ENCODE data around the gene DIS3L2. TPM values are rescaled to one million over a fixed set of nuclear protein-coding genes. Genes with fewer than 3 reads are reported as not detected.
"Not testable (repeated sequence)": the region's sequence is repeated elsewhere in the genome, so short reads cannot be mapped to it uniquely, and the experiment has no call there.

The DIS3L2 gene
- total RNA-seq, 2 donors from 2014 or later, result 38.8 to 76.0 TPM

DNA sequence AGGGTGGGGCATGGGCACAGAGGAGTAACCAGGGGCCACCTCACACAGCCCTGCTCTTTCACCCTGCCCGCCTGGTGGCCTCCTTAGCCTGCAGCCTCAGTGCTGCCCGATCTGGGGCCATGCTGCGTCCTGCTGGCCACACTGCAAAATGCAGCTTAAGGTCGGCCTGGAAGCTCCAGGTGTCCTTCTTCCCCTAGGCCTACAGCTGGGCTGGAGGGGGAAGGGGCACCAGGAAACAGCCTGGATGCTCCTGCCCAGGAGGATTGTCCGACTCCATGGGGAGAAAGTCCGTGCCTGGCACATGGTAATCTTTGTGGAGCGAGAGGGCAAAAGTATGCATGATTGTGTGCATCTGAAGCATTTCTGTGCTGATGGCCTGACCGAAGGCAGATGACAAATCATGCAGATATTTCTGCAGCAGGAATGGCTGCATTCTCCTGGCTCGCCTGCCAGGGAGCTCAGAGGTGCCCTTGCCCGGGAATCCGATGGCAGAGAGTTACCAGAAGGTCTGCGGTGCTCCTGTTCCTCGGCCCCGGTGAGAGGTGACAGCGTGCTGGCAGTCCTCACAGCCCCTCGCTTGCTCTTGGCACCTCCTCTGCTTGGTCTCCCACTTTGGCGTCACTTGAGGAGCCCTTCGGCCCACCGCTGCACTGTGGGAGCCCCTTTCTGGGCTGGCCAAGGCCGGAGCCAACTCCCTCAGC lies 404.3 kb downstream of the DIS3L2 start:
- Mint-ChIP-seq H3K4me3 (no peak overlapping the region), H3K9me3 (no peaks in the 10 kb centered on the region), H3K4me1 (ENCODE audit: low read depth in 2 of 2) (peaks cover 7 to 10% of the 10 kb centered on the region in 2 donors), H3K27me3 (no peaks in the 10 kb centered on the region), H3K36me3 (no peaks in the 10 kb centered on the region), H3K27ac (no peak overlapping the region)
- DNase-seq (ENCODE audit: low spot score) (no peak), ATAC-seq (peak; percentile 63 to 64)

DNA sequence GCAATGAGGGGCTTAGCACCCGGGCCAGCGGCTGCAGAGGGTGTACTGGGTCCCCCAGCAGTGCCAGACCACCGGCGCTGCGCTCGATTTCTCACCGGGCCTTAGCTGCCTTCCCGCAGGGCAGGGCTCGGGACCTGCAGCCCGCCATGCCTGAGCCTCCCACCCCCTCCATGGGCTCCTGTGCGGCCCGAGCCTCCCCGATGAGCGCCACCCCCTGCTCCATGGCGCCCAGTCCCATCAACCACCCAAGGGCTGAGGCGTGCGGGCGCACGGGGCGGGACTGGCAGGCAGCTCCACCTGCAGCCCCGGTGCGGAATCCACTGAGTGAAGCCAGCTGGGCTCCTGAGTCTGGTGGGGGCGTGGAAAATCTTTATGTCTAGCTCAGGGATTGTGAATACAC lies 404.9 kb downstream of the DIS3L2 start:
- H3K9me3 Mint-ChIP-seq; H3K36me3 Mint-ChIP-seq; H3K27ac Mint-ChIP-seq; ATAC-seq; H3K4me3 Mint-ChIP-seq; H3K4me1 Mint-ChIP-seq (ENCODE audit: low read depth in 2 of 2); H3K27me3 Mint-ChIP-seq; DNase-seq (ENCODE audit: low spot score): not testable (repeated sequence)

DNA sequence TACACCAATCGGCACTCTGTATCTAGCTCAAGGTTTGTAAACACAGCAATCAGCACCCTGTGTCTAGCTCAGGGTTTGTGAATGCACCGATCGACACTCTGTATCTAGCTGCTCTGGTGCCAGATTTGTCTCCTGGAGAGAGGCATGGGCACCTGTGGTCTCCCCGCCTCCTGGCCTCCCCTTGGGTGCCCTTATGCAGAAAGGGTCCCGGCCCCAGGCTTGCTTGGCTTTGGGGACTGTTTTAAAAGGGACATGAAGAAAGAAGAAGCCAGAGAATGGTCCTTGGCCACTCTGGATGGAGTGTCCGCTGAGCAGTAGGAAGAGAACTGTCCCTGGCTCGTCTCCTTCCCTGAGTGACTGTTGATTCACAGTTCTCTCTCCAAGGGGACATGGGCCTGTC lies 405.5 kb downstream of the DIS3L2 start:
- H3K36me3 Mint-ChIP-seq, result no peaks in the 10 kb centered on the region
- H3K4me3 Mint-ChIP-seq, result no peak overlapping the region
- no peaks in the 10 kb centered on the region for H3K27me3 Mint-ChIP-seq
- no peaks in the 10 kb centered on the region for H3K9me3 Mint-ChIP-seq
- no peak for ATAC-seq
- H3K27ac Mint-ChIP-seq, result no peak overlapping the region
- H3K4me1 Mint-ChIP-seq (ENCODE audit: low read depth in 2 of 2), result peaks cover 7 to 10% of the 10 kb centered on the region in 2 donors
- no peak for DNase-seq (ENCODE audit: low spot score)

DNA sequence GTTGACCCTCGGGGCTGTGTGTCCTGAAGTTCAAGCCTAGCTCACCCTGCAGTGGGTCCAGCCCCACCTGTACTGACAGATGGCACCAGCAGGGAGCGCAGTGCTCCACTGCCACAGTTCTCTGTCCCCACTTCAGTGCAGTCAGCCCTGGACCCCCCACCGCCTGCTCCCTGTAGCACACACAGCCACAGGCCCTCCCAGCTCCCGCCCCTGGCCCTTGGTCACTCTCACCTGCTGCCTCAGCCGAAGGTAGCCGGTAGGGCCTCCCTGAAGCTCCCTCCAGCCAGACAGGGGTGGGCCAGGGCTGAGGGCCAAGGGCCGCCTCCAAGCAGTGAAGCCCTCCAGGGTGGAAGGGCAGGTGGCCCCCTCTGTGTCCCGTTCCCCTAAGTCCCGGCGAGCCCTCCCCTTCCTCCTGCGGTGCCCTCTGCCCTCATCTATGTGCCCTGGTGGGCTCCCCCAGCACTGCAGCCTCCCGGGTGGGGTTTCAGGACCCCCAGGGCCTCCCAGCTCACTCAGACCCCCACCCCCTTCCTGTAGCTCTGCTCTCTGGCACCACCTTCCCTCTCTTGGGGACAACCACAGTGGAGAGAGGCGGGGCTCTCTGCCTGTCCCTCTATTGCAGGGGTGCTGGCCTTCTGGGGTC lies 406.2 kb downstream of the DIS3L2 start:
- Mint-ChIP-seq H3K9me3 (no peaks in the 10 kb centered on the region), H3K36me3 (no peaks in the 10 kb centered on the region), H3K4me1 (ENCODE audit: low read depth in 2 of 2) (peaks cover 7 to 10% of the 10 kb centered on the region in 2 donors), H3K27ac (no peak overlapping the region), H3K27me3 (no peaks in the 10 kb centered on the region), H3K4me3 (no peak overlapping the region)
- DNase-seq (ENCODE audit: low spot score) (no peak), ATAC-seq (no peak)

DNA sequence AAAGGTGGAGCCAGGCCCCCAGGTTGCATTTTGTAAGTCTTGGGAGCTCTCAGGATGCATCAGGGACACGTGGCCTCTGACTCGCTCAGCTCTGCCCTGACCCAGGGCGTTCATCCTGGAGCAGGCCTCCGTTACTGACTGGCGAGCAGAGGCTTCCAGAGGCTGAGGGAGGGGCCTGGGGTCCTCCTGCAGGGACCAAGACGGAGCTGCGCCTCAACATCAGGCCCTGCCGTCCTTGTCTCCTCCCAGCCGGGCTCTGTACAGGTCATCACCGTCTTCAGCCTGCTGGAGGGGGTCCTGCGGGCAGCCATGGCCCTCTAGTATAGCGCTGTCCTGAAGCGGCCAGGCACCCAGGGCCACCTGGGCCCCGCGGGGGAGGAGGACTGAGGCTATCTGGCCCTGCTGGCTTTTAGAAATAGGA lies 406.8 kb downstream of the DIS3L2 start:
- Mint-ChIP-seq H3K36me3 (no peaks in the 10 kb centered on the region), H3K9me3 (no peaks in the 10 kb centered on the region), H3K27ac (no peak overlapping the region), H3K27me3 (no peaks in the 10 kb centered on the region), H3K4me3 (no peak overlapping the region), H3K4me1 (ENCODE audit: low read depth in 2 of 2) (peaks cover 7 to 10% of the 10 kb centered on the region in 2 donors)
- DNase-seq (ENCODE audit: low spot score) (no peak), ATAC-seq (no peak)

DNA sequence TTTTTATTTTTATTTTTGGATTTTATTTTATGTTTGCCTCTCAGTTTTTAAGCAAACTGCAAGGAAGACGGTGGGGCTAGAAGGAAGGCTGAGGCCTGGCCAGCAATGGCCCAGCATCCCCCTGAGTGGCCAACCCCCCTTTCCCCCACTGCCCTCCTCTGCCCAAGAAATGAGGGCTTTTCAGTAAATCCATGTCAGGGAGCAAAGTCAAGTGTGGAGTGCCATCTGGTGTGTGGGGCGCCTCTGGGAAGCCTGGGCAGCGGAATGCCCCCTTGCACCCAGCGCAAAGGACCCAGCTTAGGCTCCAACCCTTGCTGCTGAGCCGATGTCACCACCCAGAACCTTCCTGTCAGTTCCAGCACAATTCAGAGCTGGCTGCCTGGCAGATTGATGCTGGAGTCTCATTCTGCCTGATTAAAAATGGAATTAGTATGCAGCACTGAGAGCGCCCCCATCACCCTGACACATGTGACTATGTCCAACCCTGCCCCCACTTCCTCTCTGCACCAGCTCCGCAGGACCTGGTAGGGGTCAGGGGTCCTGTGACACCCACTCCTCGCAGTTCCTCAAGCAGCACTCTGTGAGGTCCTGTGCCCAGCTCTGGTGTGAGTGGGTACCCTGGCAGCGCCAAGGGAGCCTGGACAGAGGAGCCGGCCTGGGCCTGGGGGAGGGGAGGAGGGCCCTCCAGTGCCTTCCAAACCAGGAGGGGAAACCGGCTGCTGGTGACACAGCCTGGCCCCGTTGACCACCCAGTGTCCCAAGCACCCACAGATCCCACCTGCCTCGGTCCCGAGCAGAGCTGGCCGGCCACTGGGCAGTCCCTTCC lies 407.8 kb downstream of the DIS3L2 start:
- peak in 1 of 2 donors; percentile 25 for ATAC-seq
- DNase-seq (ENCODE audit: low spot score), result no peak
- Mint-ChIP-seq H3K27me3 (no peaks in the 10 kb centered on the region), H3K4me1 (ENCODE audit: low read depth in 2 of 2) (peaks cover 0 to 2% of the 10 kb centered on the region in 2 donors), H3K27ac (no peak overlapping the region), H3K36me3 (no peaks in the 10 kb centered on the region), H3K4me3 (no peak overlapping the region), H3K9me3 (no peaks in the 10 kb centered on the region)

DNA sequence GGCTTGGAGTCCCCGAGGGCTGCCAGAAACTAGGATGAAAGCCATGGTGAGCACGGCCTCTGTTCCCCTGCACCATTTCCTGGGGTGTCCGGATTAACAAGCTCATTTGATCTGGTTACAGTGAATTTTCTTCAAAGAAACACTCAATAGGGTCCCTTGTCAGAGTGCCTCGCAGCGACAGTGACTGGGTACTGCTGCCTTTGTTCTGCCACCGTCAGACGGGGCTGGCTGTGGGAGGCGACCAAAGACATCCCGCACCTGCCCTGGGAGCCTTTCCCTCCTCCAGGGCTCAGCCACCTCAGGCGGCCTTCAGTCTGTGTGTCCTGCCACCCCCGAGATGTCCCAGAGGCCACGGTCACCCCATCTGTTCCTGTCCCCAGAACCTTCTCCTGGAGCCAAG lies 408.5 kb downstream of the DIS3L2 start:
- H3K36me3 Mint-ChIP-seq; ATAC-seq; H3K27ac Mint-ChIP-seq; DNase-seq (ENCODE audit: low spot score); H3K9me3 Mint-ChIP-seq; H3K27me3 Mint-ChIP-seq; H3K4me1 Mint-ChIP-seq (ENCODE audit: low read depth in 2 of 2); H3K4me3 Mint-ChIP-seq: not testable (repeated sequence)

DNA sequence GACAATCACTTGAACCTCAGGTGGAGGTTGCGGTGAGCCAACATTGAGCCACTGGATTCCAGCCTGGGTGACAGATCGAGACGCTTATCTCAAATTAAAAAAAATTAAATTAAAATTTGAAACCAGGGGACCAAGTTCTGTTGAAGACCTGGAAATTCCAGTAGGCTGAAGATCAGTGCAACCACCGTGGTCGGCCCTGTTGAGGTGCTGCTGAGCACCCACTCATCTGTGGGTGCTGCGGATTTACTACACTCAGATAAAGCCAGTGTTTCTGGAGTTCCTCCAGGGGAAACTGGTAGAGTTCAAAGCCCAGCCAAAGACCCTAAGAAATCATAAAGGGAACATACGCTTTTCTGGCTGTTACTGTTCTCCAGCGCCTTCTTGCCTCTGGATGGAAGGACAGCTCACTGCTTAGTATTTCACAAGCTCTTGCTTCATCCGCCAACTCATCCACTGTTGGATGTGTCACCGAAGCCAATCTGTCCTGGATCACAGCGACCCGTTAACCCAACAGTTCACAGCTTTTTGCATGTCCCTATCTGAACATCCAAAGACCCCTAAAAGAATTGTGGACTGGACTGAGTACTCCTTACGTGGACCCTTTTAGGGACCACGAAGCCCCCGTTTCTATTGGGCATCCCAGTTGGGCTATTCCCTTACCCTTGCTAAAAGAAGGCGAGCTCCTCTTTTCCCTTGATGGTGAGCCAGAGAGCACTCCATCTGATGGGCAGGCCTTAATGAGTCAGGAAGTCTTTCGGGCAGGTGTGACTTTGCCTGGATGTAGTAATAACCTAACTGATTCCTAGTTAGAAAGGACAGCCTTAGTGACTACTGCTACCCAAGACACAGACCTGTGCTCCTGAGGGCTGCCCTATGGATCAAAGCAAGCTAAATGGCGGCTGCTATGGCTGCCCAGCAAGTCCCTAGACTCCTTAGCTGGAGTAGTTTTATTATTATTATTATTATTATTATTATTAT lies 411.0 kb downstream of the DIS3L2 start:
- Mint-ChIP-seq H3K4me1 (ENCODE audit: low read depth in 2 of 2) (no peaks in the 10 kb centered on the region), H3K27me3 (no peaks in the 10 kb centered on the region), H3K9me3 (no peaks in the 10 kb centered on the region), H3K27ac (no peak overlapping the region), H3K36me3 (no peaks in the 10 kb centered on the region), H3K4me3 (no peak overlapping the region)
- DNase-seq (ENCODE audit: low spot score) (no peak), ATAC-seq (no peak)

DNA sequence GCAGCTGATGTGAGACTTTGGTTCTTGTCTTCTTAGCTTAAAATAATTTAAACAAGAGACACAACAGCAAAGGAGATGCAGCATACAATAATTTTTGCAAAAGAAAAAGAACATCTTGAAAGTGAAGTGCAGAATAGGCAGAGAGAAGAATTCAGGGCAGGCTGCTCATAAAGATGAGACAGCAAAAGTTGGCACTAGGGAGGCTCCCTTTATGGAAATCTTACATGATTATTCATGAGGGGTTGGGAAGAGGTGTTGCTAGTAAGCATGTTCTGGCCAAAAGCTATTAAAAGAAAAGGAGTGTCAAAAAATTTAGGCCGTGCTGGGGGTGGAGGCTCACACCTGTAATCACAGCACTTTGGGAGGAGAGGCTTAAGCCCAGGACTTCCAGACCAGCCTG lies 412.8 kb downstream of the DIS3L2 start:
- H3K27ac Mint-ChIP-seq, result no peak overlapping the region
- H3K4me3 Mint-ChIP-seq, result no peak overlapping the region
- no peaks in the 10 kb centered on the region for H3K27me3 Mint-ChIP-seq
- no peaks in the 10 kb centered on the region for H3K36me3 Mint-ChIP-seq
- ATAC-seq (no peak), DNase-seq (ENCODE audit: low spot score) (no peak)
- no peaks in the 10 kb centered on the region for H3K4me1 Mint-ChIP-seq (ENCODE audit: low read depth in 2 of 2)
- no peaks in the 10 kb centered on the region for H3K9me3 Mint-ChIP-seq

DNA sequence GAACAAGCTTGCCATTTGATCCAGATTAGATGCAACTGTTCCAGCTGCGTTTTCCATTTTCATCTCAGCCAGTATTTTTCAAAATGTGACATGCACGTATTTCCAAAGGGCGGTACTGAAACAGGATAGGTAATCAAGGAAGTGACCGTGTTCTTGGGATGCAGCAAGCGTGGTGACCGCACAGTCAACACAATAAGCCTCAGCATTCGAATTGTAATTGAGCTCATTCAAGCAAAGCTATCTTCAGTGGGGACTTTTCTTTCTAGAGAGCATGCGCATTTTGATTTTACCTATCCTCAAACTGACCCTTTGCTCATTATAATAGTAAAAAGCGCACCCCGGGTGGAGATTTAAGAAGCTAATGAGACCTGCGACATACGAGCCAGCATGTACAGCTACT lies 413.7 kb downstream of the DIS3L2 start:
- Mint-ChIP-seq H3K27ac (no peak overlapping the region), H3K9me3 (no peaks in the 10 kb centered on the region)

DNA sequence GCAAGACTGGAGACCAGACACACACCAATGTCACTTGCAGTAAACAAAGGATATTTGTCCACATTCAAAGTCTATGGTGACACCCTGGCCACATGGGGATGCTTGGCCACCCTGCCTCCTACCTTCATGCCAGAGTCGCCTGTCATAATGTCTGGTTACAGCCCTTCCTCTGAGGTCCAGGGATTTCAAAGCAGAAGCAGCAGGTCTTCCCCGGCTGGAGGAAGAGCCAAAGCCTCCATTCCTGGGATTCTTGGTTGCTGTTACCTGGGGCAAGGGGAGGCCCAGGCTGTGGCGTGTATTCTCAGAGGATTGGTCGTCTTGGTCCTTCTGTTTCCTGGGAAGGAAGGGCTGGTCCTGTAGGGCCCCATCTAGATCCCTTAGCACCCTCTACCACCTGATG lies 414.7 kb downstream of the DIS3L2 start:
- Mint-ChIP-seq H3K4me1 (ENCODE audit: low read depth in 2 of 2) (no peaks in the 10 kb centered on the region), H3K9me3 (no peaks in the 10 kb centered on the region), H3K36me3 (no peaks in the 10 kb centered on the region)

More for the DNA sequence above, 413.7 kb downstream of the DIS3L2 start:
- ATAC-seq, result no peak
- Mint-ChIP-seq H3K36me3 (no peaks in the 10 kb centered on the region), H3K4me3 (no peak overlapping the region), H3K27me3 (no peaks in the 10 kb centered on the region), H3K4me1 (ENCODE audit: low read depth in 2 of 2) (no peaks in the 10 kb centered on the region)
- DNase-seq (ENCODE audit: low spot score), result no peak

DNA sequence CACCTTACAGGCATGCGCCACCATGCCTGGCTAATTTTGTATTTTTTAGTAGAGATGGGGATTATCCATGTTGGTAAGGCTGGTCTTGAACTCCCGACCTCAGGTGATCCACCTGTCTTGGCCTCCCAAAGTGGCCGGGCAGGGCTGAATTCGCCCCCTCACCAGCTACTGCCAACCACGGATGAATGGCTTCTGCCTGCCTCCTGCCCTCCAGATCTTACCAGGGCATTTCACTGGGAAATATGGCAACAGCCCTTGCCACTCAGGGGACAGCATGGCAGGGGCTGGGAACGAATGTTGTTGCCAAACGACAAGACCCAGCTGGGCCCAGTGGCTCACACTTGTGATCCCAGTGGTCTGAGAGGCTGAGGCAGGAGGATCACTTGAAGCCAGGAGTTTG lies 415.2 kb downstream of the DIS3L2 start:
- ATAC-seq (no peak), DNase-seq (ENCODE audit: low spot score) (no peak)
- no peaks in the 10 kb centered on the region for H3K36me3 Mint-ChIP-seq
- H3K4me3 Mint-ChIP-seq, result no peak overlapping the region
- H3K9me3 Mint-ChIP-seq, result no peaks in the 10 kb centered on the region
- H3K27ac Mint-ChIP-seq, result no peak overlapping the region
- no peaks in the 10 kb centered on the region for H3K27me3 Mint-ChIP-seq
- no peaks in the 10 kb centered on the region for H3K4me1 Mint-ChIP-seq (ENCODE audit: low read depth in 2 of 2)

More for the DNA sequence above, 414.7 kb downstream of the DIS3L2 start:
- Mint-ChIP-seq H3K27me3 (no peaks in the 10 kb centered on the region), H3K27ac (no peak overlapping the region), H3K4me3 (no peak overlapping the region)
- ATAC-seq (no peak), DNase-seq (ENCODE audit: low spot score) (no peak)

DNA sequence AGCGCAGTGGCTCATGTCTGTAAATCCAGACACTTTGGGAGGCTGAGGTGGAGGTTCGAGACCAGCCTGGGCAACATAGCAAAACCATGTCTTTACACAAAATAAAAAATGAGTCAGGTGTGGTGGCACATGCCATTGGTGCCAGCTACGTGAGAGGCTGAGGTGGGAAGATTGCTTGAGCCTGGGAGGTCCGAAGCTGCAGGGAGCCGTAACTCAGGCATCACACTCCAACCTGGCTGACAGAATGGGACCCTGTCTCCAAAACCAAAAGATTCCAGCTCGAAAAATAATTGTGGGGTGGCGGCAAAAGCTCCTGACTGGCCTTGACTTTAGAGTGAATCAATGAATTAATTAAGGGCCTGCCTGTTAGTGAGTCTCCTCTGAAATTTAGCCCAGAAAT lies 415.8 kb downstream of the DIS3L2 start:
- Mint-ChIP-seq H3K4me1 (ENCODE audit: low read depth in 2 of 2) (no peaks in the 10 kb centered on the region), H3K27me3 (no peaks in the 10 kb centered on the region)
- DNase-seq (ENCODE audit: low spot score), result no peak

More for the DNA sequence above, 415.8 kb downstream of the DIS3L2 start:
- no peak for ATAC-seq
- Mint-ChIP-seq H3K4me3 (no peak overlapping the region), H3K36me3 (no peaks in the 10 kb centered on the region), H3K27ac (no peak overlapping the region), H3K9me3 (no peaks in the 10 kb centered on the region)

Measured in natural killer cell treated with Interleukin-12 subunit alpha and Interleukin-12 subunit beta and Interleukin-15 and Interleukin-18, amount 100 ng/mL, for 72 hours (primary cell).